Measurements from ENCODE around the gene DERL2. TPM values are rescaled to one million over a fixed set of nuclear protein-coding genes. Genes with fewer than 3 reads are reported as not detected.

Gene DERL2
- total RNA-seq, 4 donors from 2014 or later = 23.8 to 48.5 (median 26.2) TPM

- H3K4me1 ChIP-seq = peaks cover 0 to 9% (median 0%) of the 10 kb centered on the region in 3 donors
- no peak overlapping the region for H3K27ac ChIP-seq
- H3K4me3 ChIP-seq = no peak overlapping the region
- H3K27me3 ChIP-seq = no peaks in the 10 kb centered on the region
- WGBS, 2 donors (ENCODE audit: low coverage in 1 of 2) = 100% methylated on average over 3 of the region's 22 CpGs; no CpG with 5 or more reads in 1 of the 2 donors
- TF ChIP-seq POLR2A (IDR thresholded peaks at IDR 0.05) = no peak
- TF ChIP-seq, protein P1, sequence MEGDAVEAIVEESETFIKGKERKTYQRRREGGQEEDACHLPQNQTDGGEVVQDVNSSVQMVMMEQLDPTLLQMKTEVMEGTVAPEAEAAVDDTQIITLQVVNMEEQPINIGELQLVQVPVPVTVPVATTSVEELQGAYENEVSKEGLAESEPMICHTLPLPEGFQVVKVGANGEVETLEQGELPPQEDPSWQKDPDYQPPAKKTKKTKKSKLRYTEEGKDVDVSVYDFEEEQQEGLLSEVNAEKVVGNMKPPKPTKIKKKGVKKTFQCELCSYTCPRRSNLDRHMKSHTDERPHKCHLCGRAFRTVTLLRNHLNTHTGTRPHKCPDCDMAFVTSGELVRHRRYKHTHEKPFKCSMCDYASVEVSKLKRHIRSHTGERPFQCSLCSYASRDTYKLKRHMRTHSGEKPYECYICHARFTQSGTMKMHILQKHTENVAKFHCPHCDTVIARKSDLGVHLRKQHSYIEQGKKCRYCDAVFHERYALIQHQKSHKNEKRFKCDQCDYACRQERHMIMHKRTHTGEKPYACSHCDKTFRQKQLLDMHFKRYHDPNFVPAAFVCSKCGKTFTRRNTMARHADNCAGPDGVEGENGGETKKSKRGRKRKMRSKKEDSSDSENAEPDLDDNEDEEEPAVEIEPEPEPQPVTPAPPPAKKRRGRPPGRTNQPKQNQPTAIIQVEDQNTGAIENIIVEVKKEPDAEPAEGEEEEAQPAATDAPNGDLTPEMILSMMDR (IDR thresholded peaks at IDR 0.05) = no peak
- no peak for ATAC-seq
- H3K36me3 ChIP-seq = peaks cover 0 to 70% of the 10 kb centered on the region in 2 donors
- no peaks in the 10 kb centered on the region for H3K9me3 ChIP-seq
These were observed 41.8 kb downstream of the DERL2 start for GRCh38 chr17:5444209-5444608.

- TF ChIP-seq POLR2AphosphoS5 (IDR thresholded peaks at IDR 0.05) (no peak), EP300 (IDR thresholded peaks at IDR 0.05) (no peak), POLR2A (IDR thresholded peaks at IDR 0.05) (no peak)
- TF ChIP-seq, protein P1 (IDR thresholded peaks at IDR 0.05) = no peak
- H3K9me3 ChIP-seq = no peaks in the 10 kb centered on the region
- H3K36me3 ChIP-seq = peaks cover 0 to 65% of the 10 kb centered on the region in 2 donors
- no peak overlapping the region for H3K4me3 ChIP-seq
- H3K27ac ChIP-seq = no peak overlapping the region
- 95 to 97% methylated on average over 4 to 6 of the region's 6 CpGs for WGBS, 2 donors (ENCODE audit: low coverage in 1 of 2)
- peaks cover 0 to 10% (median 0%) of the 10 kb centered on the region in 3 donors for H3K4me1 ChIP-seq
- H3K27me3 ChIP-seq = no peaks in the 10 kb centered on the region
- ATAC-seq = no peak
These were observed 42.2 kb downstream of the DERL2 start for GRCh38 chr17:5443728-5444127.

DNA sequence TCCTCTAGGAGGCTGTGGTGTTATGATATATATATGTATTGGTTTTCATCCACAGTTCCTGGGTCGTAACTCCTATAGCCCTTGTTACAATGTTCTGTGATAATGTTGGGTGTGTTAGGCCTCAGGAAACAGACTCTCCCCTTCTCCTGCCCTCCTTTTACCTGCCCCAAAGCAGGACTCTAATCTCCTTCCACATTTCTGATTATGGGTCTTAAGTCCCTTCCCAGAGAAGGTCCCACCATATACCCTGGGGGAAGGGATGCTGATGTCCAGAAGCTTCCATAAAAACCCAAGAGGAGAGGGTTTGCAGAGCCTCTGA, 46.6 kb downstream of the DERL2 start:
- Histone ChIP-seq H3K27me3 (no peaks in the 10 kb centered on the region), H3K27ac (peak overlapping the region; percentile 54 to 83 (median 80)), H3K4me1 (peaks cover 0 to 41% (median 7%) of the 10 kb centered on the region in 3 donors), H3K36me3 (peaks cover 0 to 58% of the 10 kb centered on the region in 2 donors), H3K9me3 (no peaks in the 10 kb centered on the region), H3K4me3 (peak overlapping the region; percentile 60 to 69)
- no peak for ATAC-seq
- TF ChIP-seq POLR2AphosphoS5 (IDR thresholded peaks at IDR 0.05) (no peak), POLR2A (IDR thresholded peaks at IDR 0.05) (no peak), EP300 (IDR thresholded peaks at IDR 0.05) (no peak)
- TF ChIP-seq, protein P1 (IDR thresholded peaks at IDR 0.05) = no peak
- 0% methylated on average over 1 of the region's 1 CpG; no CpG with 5 or more reads in 1 of the 2 donors for WGBS, 2 donors (ENCODE audit: low coverage in 1 of 2)

DNA sequence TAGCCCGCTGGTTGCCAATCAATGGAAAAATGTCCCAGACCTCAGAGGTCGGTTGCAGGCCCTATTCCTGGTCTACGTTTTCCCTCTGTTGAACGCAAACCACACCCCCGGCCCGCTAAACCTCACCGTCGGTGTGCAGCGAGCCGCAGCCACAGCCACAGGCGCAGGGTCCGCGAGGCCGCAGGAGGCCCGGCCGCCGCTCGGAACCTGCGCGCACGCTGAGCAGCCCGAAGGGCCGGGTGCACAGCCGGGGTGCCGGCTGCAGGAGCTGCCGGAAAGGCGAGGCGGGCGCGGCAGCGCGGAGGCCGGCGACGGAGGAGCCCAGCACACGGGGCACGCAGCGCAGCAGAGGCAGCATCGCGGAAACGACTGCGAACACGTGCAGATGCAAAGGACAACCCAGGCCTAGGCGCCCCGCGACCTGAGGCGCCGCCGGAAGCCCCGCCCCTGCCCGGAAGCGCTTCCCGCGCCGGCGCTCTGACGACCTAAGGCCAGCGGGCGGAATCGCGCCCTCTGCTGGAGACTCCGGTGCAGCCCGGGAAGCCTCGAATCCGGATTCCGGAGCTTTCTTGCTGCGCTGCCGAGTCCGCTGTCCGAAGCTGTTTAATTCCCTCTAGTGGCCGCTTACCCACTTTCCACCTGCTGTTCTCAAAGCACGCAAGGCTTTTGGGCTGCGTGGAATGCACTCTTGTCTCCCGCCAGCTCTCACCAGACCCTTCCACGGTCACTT, 47.1 kb downstream of the DERL2 start, which contains the start of gene C1QBP:
Gene C1QBP (minus strand): TSS at position 440 of the 730 bp plus-strand sequence. CDS start 82 bp downstream, at position 358.
- H3K9me3 ChIP-seq = no peaks in the 10 kb centered on the region
- peaks cover 0 to 58% of the 10 kb centered on the region in 2 donors for H3K36me3 ChIP-seq
- peaks cover 0 to 41% (median 7%) of the 10 kb centered on the region in 3 donors for H3K4me1 ChIP-seq
- peak within 1 kb of the TSS; percentile 54 to 83 (median 80) for H3K27ac ChIP-seq
- peak; percentile 98 for ATAC-seq
- WGBS, 2 donors (ENCODE audit: low coverage in 1 of 2) = 0% methylated on average over 7 to 13 of the region's 75 CpGs
- H3K4me3 ChIP-seq = peak within 1 kb of the TSS; percentile 60 to 69
- no peak for TF ChIP-seq EP300 (IDR thresholded peaks at IDR 0.05)
- TF ChIP-seq, protein P1 (IDR thresholded peaks at IDR 0.05) = peak; percentile 97 to 99 (median 98)
- TF ChIP-seq POLR2AphosphoS5 (IDR thresholded peaks at IDR 0.05) = peak; percentile 56
- peak; percentile 52 to 55 for TF ChIP-seq POLR2A (IDR thresholded peaks at IDR 0.05)
- H3K27me3 ChIP-seq = no peaks in the 10 kb centered on the region

All from gastroesophageal sphincter (tissue), 4 donors.